ENCODE measurements around the gene CALCA.

CALCA gene

GRCh38 chr11:14973621-14974514 lies 1.7 kb upstream of the CALCA start:
- H3K4me3 ChIP-seq (ENCODE audit: low read depth, low read length): no peak overlapping the region
- TF ChIP-seq CTCF (IDR thresholded peaks at IDR 0.05; ENCODE audit: insufficient read depth, low read length, missing control alignments): no peak
- CTCF ChIA-PET: interaction anchor here (0.6 to 2.3 kb wide), 10 partner anchors 12 to 237 kb away, joined by 3 to 8 read pairs (median 4); no protein-coding TSS in a partner anchor
- POLR2A ChIA-PET: no interaction called here
- no peak for DNase-seq (ENCODE audit: low read depth, low spot score)

- DNase-seq (ENCODE audit: low read depth, low spot score): no peak
- TF ChIP-seq CTCF (IDR thresholded peaks at IDR 0.05; ENCODE audit: insufficient read depth, low read length, missing control alignments): no peak
- CTCF ChIA-PET: interaction anchor here (1.8 to 2.3 kb wide), 4 partner anchors 33 to 235 kb away, joined by 6 to 8 read pairs (median 6); no protein-coding TSS in a partner anchor
- POLR2A ChIA-PET: no interaction called here
- no peak overlapping the region for H3K4me3 ChIP-seq (ENCODE audit: low read depth, low read length)
These were observed 687 bp upstream of the CALCA start for GRCh38 chr11:14972581-14973495.

- no peak for DNase-seq (ENCODE audit: low read depth, low spot score)
- H3K4me3 ChIP-seq (ENCODE audit: low read depth, low read length): no peak overlapping the region
- TF ChIP-seq CTCF (IDR thresholded peaks at IDR 0.05; ENCODE audit: insufficient read depth, low read length, missing control alignments): peak; percentile 58
- ChIA-PET POLR2A (no interaction called here), CTCF (interaction anchor here (1.2 kb wide), 2 partner anchors 103 to 237 kb away, joined by 3 read pairs; no protein-coding TSS in a partner anchor)
These were observed 2.2 kb downstream of the CALCA start for GRCh38 chr11:14969901-14970323.

GRCh38 chr11:14967581-14968243 lies 4.4 kb downstream of the CALCA start:
- ChIA-PET POLR2A (no interaction called here), CTCF (no interaction called here)
- TF ChIP-seq CTCF (IDR thresholded peaks at IDR 0.05; ENCODE audit: insufficient read depth, low read length, missing control alignments): no peak
- H3K4me3 ChIP-seq (ENCODE audit: low read depth, low read length): no peak overlapping the region
- no peak for DNase-seq (ENCODE audit: low read depth, low spot score)

- no peak for DNase-seq (ENCODE audit: low read depth, low spot score)
- no peak for TF ChIP-seq CTCF (IDR thresholded peaks at IDR 0.05; ENCODE audit: insufficient read depth, low read length, missing control alignments)
- H3K4me3 ChIP-seq (ENCODE audit: low read depth, low read length): no peak overlapping the region
- ChIA-PET POLR2A (no interaction called here), CTCF (no interaction called here)
These were observed 16.0 kb downstream of the CALCA start for GRCh38 chr11:14956111-14956510.

Data from AG04449 (cell line).